ENCODE data around the gene ELMO1.
A peak's percentile ranks its signal among the peaks of the same experiment; 100 is the strongest.

Gene ELMO1

GRCh38 chr7:37429435-37429791 lies 19.3 kb downstream of the ELMO1 start:
- no peak for DNase-seq

GRCh38 chr7:37428681-37429434 lies 19.8 kb downstream of the ELMO1 start:
- DNase-seq, result no peak

- no peak for DNase-seq
Measured at GRCh38 chr7:37427276-37427940, 21.3 kb downstream of the ELMO1 start.

GRCh38 chr7:37425498-37425897 lies 23.2 kb downstream of the ELMO1 start:
- no peak for DNase-seq

- no peak for DNase-seq
Measured at GRCh38 chr7:37424995-37425394, 23.7 kb downstream of the ELMO1 start.

- DNase-seq, result no peak
Measured at GRCh38 chr7:37424521-37424920, 24.1 kb downstream of the ELMO1 start.

GRCh38 chr7:37421861-37422500 lies 26.7 kb downstream of the ELMO1 start:
- no peak for DNase-seq

- no peak for DNase-seq
Measured at GRCh38 chr7:37420946-37421695, 27.5 kb downstream of the ELMO1 start.

GRCh38 chr7:37419496-37419895 lies 29.2 kb downstream of the ELMO1 start:
- DNase-seq, result no peak

- no peak for DNase-seq
Measured at GRCh38 chr7:37418381-37418780, 30.3 kb downstream of the ELMO1 start.

GRCh38 chr7:37417107-37417474 lies 31.6 kb downstream of the ELMO1 start:
- DNase-seq, result no peak

GRCh38 chr7:37416378-37417106 lies 32.1 kb downstream of the ELMO1 start:
- DNase-seq, result no peak

GRCh38 chr7:37415629-37416028 lies 33.0 kb downstream of the ELMO1 start:
- no peak for DNase-seq

- DNase-seq, result no peak
Measured at GRCh38 chr7:37414352-37414983, 34.2 kb downstream of the ELMO1 start.

GRCh38 chr7:37411444-37412034 lies 37.1 kb downstream of the ELMO1 start:
- peak in 1 of 4 experiments; percentile 3 for DNase-seq

- no peak for DNase-seq
Measured at GRCh38 chr7:37410305-37411229, 38.1 kb downstream of the ELMO1 start.

GRCh38 chr7:37409461-37409860 lies 39.2 kb downstream of the ELMO1 start:
- DNase-seq, result no peak

GRCh38 chr7:37408291-37409228 lies 40.1 kb downstream of the ELMO1 start:
- no peak for DNase-seq

GRCh38 chr7:37405603-37406122 lies 43.0 kb downstream of the ELMO1 start:
- no peak for DNase-seq
